Renal pelvis (tissue), 4 donors: ENCODE results near the gene ANKRD33. TPM values are rescaled to one million over a fixed set of nuclear protein-coding genes. Genes with fewer than 3 reads are reported as not detected.

ENCODE experiments used
- DNase-seq: peaks from one replicate; pipeline ENCODE4 v3.0.0-alpha.2; 2013
- polyA plus RNA-seq, 3 donors: library from polyadenylated mRNA; unstranded; fragments of 120-200 nt; gene quantifications; one replicate each; pipeline ENCODE4 v1.2.1, GENCODE V29; 2013; ENCODE audit not compliant: insufficient read length in 3 of 3

Gene ANKRD33
- polyA plus RNA-seq, 3 donors, result 0.14 to 0.73 (median 0.53) TPM

- DNase-seq, result no peak
Observed at GRCh38 chr12:51855586-51856428, 32.1 kb upstream of the ANKRD33 start.

GRCh38 chr12:51860986-51861385, 26.9 kb upstream of the ANKRD33 start:
- DNase-seq, result no peak

DNA sequence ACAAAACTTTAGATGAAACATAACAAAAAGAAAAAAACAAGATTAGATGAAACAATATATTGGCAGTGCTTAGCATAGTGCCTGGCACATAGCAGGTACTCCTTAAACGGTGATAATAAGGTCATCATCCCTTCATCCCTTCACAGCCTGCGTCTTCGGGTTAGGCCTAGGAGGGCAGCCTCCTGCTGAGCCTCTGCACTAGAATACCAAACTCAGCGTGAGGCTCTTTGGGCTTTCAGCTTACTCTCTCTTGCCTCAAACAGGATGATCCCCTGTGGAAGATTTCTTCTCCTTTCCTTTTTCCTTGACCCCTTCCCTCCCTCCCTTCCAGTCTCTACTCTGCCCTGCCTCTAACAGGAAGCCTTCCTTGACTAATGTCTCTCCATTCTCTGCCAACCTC, 25.0 kb upstream of the ANKRD33 start:
- no peak for DNase-seq

DNA sequence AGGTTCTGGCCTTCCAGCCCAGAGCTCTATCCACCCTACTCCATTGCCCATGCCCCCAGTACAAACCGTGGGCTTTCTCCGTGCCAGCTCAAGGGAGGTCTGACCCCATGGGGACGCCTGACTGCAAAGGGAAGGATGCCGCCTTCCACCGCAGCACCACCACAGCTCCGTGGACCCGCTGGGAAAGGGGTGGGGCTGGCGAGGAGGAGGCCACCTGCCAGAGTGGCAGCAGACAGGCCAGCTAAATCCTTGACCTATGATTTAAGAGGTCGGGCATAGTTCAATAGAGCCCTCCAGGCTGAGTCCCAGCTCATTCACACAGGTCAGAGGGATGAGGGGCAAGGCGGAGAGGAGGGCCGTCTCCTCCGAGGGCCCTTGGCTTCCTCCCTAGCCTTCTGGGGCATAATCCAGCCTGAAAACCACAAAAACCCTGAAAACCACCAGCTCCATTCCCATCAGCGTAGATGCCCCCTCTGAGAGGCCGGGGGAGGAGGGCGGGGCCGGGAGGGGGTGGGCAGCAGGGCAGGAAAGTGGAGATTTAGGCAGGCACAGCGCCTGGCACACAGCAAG, 24.5 kb upstream of the ANKRD33 start:
- no peak for DNase-seq

DNA sequence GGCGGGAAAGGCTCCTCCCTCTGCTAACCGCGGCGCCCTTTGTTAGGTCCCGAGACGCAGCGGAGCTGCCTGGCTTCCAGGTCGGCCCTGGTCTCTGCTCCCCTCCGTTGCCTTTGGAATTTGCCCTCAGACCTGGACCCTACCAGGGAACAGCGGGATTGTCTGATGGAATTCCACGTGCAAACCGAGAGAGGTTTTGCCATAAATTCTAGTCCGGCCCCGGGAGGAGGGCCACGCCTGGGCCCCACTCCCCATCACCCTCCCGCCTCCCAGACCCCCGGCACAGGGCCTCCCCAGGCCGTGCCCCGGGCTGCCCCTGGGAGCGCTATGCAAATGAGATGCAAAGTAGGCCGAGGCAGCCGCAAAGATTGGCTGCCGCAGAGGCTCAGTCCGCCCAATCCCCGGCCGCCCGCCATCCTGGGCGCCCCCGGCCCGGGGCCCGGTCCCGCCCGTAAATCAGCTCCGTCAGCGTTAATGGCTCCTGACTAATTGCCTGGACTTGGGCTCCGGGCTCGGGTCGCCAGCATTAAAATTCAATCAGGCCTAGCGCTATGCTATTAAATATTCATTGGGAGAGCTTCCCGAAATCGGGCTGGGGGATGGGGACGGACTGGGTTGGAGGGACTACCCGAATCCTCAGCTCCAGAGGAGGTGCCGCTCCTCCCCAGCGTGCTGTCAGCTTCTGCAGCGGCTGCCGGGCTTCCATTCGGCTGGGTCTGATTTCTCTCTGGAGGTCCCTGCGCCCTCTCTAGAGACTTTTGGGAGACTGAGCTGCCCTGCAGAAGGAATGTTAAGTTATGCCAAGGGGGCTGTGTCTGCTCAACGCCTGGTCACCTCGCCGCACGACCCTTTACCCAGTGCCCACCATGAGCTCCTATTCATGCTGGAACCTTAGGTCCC, 23.7 kb upstream of the ANKRD33 start:
- DNase-seq, result peak; percentile 92

DNA sequence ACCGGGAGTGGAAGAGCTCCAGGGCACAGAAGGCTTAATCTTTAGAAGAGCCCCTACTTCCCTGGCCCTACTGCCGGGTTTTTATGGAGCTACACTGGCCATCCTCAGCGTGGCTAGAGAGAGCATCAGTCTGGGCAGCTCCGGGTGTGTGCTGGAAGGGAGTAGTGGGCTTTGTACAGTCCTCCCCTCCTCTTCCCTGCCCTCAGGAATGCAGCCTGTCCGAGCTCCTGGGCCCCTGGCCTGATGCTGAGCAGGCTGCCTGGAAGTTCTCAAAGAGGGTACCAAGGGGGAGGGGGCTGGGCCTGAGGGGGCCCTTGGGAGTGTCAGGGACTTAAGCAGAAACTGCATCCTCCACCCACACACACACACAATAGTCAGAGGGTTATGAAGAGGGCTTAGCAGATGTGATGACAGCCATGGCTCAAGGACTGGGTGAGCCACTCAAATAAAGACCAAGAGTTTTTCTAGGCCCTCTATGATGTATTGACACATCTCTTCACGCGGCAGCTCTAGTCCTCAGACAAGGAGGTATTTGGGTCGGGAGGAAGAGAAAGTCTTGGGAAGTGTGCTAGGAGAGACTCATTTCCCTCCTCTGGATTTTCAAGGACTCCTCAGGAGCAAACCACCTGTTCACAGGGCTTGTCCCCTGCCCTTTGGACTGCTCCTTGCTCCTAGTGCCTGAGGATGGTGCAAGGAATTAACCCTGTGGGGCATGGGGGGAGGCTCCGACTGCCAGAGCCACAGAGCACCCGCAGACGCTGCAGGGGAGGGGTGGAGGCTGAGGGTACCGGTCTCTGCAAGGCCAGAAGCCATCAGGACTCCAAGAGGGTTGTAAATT, 22.9 kb upstream of the ANKRD33 start:
- no peak for DNase-seq

GRCh38 chr12:51865757-51866270, 22.1 kb upstream of the ANKRD33 start:
- DNase-seq, result no peak

DNA sequence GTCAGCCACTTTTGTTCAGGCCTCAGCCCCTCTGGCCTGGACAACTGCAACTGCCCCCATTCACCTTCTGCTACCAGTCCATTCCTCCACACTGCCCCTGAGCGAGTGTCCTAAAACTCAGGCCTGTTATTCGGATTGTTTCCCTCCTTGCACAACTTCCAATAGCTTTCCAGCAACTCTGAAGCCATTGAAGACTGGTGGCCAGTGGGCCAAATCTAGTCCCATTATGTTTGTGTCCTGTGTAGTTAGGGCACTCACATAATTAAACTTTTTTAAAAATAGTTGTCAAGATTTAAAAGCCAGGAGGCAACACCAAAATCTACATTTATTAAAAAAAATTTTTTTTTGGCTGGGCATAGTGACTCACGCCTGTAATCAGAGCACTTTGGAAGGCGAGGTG, 21.6 kb upstream of the ANKRD33 start:
- no peak for DNase-seq

GRCh38 chr12:51866762-51867161, 21.1 kb upstream of the ANKRD33 start:
- no peak for DNase-seq

GRCh38 chr12:51867371-51867770, 20.5 kb upstream of the ANKRD33 start:
- no peak for DNase-seq

GRCh38 chr12:51867796-51868428, 20.0 kb upstream of the ANKRD33 start:
- no peak for DNase-seq

DNA sequence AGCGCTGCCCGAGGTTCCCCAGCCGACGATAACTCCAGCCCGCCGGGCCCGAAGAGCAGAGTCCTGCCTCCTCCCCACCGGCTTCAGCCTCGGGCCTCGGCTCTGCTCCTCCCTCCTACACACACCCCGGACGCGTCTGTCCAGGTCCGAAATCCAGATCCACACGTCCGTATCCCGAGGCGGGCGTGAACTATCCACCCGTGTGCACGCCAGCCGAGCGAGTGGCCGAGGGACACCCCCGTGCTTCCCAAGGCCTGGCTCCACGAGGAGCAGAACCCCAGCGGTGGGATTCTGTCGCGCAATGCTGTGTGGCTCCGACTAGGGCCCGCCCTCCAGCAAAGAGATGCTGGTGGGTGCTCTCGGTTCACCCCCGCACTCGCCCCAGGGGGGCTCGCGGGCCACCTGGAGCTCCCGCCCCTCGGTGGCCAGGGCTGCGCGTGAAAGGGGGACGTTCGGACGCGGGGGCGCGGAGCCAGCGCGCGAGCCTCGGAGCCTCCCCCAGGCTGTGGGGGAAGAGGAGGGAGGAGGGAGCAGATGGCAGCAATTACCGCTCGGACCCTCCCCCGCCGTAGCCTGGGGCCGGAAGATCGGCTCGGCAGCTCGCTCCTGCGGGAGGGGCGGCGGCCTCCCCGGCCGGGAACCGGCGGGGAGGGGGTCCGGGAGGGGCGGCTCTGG, 18.9 kb upstream of the ANKRD33 start:
- DNase-seq, result no peak

DNA sequence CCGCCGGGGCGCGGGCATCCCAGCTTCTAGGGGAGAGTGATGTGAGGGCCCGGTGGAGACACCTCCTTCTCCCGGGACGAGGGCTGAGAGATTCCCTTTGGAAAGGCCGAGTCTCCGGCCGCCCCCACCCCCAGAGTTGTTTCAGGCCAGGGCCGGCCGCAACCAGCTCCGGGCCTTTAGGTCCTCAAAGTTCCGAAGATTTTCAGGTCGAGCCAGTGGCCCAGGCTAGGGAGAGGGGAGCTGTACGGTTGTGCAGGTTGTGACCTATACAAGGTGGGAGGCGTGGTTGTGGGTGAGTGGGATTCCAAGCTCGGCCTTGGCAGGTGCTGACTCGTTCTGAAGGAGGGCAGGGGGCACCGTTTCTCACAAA, 18.4 kb upstream of the ANKRD33 start:
- DNase-seq, result no peak

DNA sequence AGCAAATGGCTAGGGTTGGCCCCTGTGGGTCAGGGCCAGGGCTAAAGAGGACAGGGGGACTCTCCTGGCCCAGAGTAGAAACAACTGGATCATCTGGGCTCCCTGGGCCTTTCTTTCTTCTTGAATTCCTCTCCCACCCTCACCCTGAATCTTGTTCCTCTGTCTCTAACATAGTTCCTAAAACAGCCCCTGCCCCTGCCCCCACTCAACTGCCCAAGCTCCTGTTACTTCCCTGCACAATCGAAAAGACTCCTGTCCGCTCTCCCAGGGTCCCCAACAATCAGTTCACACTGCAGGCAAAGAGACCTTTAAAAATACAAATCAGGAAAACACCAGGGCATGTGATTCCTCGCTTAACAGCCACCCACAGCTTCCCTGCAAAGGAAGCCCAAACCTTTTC, 18.0 kb upstream of the ANKRD33 start:
- DNase-seq, result no peak

GRCh38 chr12:51870504-51870903, 17.4 kb upstream of the ANKRD33 start:
- DNase-seq, result no peak

- no peak for DNase-seq
Observed at GRCh38 chr12:51871126-51871525, 16.8 kb upstream of the ANKRD33 start.

DNA sequence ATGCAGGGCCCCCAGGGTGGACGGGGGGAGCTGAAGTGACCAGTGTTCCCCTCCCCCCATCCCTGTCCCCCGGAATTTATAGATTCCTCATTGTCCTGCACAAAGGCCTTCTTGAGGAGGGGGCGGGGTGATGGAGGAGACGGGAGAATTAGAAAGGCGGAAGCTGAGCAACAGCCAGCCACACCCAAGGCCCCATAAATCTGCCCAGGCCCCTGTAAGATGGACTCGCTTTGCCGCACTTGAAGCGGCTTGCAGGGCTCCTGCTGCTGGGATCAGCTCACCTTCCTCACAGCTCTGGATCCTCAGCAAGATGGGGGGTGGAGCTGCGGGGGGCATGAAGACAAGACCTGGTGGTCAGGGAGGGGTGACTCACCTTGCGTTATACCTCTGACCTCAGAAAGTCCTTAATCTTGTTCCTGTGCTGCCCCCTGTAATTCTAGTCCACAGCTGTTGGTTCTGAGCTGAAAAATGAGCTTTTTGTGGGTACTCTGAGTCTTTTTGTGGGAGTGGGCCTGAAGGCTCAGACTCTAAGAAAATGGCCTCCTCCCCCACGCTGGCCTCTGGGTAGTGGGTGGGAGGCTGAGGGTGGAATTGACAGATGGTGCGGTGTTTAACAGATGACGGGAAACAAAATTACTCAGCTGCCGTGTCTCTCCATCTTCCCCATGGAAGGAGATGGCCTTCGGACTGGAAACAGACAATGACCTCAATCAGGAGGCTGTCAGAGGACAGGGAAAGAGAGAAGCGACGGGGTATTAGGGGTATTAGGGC, 15.8 kb upstream of the ANKRD33 start:
- no peak for DNase-seq

DNA sequence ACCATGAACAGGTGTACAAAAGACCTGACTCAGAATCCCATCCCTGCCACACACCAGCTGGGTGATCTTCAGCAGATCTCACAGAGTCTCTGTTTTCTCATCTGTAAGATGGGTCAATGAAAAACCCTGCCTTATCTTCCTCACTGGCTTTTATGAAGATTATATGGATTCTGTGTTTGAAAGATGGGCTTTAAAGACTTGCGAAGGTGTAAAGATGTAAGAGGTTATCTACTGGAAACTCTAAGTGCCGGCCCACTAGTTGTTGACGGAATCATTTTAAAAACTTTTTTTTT, 15.3 kb upstream of the ANKRD33 start:
- no peak for DNase-seq

- DNase-seq, result no peak
Observed at GRCh38 chr12:51873251-51873994, 14.5 kb upstream of the ANKRD33 start.
